ENCODE data around the gene ABTB2. TPM values are rescaled to one million over a fixed set of nuclear protein-coding genes. Genes with fewer than 3 reads are reported as not detected.

Gene ABTB2
- total and polyA plus RNA-seq, 12 donors = 2.5 to 19.1 (median 14.2) TPM

DNA sequence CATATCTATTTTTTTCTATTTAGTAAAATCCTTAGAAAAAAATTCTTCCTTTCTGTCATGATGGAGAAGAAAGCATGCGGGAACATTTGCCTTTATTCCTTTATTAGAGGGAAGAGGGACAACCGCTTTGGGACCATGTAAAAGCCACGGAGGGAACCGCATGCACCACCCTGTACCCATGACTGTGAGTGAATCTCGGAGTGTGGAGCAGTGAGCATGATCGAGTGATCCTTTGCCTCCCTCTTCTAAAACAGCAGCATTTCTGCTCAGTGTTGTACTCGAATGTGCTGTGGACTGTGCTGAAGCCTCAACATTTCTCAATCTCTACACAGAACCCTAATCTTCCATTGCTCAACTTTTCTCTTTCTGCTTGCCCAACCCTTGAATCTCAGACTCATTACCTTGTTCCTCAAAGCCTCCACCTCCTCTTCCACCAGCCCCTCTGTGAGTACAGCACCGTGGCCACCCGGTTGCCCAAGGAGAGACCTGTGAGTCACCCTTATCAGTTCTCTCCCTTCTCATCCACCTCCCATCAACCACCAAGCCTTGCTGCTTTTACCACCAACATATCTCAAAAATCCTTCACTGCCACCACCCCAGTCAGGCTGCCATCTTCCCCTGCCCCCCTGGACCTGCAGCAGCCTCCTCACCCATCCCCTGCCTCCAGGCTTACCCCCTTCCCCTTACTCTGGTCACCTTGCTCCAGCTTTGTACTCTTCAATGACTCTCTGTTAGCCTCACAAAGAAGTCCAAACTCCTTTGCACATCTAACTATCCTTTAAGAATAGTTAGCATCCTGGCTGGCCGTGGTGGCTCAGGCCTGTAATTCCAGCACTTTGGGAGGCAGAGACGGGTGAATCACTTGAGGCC, 149.3 kb downstream of the ABTB2 start:
- ATAC-seq (peak in 2 of 8 donors; percentile 31 to 53), DNase-seq (no peak)
- Histone ChIP-seq H3K9me3 (no peaks in the 10 kb centered on the region), H3K27ac (no peak overlapping the region), H3K27me3 (no peaks in the 10 kb centered on the region), H3K4me1 (peaks cover 0 to 24% (median 9%) of the 10 kb centered on the region in 9 donors), H3K36me3 (peaks cover 0 to 4% (median 0%) of the 10 kb centered on the region in 9 donors), H3K4me3 (no peak overlapping the region)
- TF ChIP-seq, protein P1, sequence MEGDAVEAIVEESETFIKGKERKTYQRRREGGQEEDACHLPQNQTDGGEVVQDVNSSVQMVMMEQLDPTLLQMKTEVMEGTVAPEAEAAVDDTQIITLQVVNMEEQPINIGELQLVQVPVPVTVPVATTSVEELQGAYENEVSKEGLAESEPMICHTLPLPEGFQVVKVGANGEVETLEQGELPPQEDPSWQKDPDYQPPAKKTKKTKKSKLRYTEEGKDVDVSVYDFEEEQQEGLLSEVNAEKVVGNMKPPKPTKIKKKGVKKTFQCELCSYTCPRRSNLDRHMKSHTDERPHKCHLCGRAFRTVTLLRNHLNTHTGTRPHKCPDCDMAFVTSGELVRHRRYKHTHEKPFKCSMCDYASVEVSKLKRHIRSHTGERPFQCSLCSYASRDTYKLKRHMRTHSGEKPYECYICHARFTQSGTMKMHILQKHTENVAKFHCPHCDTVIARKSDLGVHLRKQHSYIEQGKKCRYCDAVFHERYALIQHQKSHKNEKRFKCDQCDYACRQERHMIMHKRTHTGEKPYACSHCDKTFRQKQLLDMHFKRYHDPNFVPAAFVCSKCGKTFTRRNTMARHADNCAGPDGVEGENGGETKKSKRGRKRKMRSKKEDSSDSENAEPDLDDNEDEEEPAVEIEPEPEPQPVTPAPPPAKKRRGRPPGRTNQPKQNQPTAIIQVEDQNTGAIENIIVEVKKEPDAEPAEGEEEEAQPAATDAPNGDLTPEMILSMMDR (IDR thresholded peaks at IDR 0.05) = no peak
- 81 to 84% methylated on average over 11 of the region's 11 CpGs for WGBS, 2 donors
- intact Hi-C loops (cut with DNase I) = no loop called here

DNA sequence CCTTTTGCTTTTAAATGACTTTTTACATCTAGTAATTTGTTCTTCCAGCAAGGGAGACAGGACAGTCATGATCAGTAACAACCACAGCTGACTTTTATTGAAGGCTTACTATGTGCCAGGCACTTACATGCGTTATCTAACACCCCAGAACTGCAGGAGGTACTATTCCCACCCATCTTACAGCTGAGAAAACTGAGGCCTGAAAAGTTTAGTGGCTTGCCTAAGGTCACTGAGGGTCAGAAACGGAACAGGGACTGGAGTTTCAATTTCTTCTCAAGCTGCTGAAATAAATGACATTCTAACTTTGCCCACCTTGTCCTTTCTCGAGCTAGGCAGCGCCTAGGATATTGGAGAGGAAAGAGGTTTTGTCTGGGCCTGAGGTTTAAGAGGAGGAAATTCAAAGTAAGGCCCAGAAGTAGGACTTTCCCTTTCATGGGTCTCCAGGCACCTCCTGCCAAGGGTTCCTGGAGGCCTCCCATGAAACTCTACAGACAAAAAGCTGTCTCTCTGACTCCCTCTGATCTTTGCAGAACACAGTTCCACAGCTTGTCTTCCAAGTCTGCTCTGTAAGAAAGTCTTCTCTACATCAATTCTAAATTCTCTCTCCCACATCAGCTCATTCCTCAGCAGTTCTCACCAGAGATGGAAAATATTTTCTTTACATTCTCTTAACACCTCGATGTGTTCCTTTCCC, 150.2 kb downstream of the ABTB2 start:
- Histone ChIP-seq H3K9me3 (no peaks in the 10 kb centered on the region), H3K36me3 (peaks cover 0 to 7% (median 0%) of the 10 kb centered on the region in 9 donors), H3K27me3 (no peaks in the 10 kb centered on the region), H3K4me3 (no peak overlapping the region), H3K27ac (no peak overlapping the region), H3K4me1 (peaks cover 0 to 27% (median 7%) of the 10 kb centered on the region in 9 donors)
- DNase-seq (no peak), ATAC-seq (no peak)
- WGBS, 2 donors = 81 to 88% methylated on average over 5 of the region's 5 CpGs
- TF ChIP-seq, protein P1 (IDR thresholded peaks at IDR 0.05) = no peak
- intact Hi-C loops (cut with DNase I) = no loop called here

DNA sequence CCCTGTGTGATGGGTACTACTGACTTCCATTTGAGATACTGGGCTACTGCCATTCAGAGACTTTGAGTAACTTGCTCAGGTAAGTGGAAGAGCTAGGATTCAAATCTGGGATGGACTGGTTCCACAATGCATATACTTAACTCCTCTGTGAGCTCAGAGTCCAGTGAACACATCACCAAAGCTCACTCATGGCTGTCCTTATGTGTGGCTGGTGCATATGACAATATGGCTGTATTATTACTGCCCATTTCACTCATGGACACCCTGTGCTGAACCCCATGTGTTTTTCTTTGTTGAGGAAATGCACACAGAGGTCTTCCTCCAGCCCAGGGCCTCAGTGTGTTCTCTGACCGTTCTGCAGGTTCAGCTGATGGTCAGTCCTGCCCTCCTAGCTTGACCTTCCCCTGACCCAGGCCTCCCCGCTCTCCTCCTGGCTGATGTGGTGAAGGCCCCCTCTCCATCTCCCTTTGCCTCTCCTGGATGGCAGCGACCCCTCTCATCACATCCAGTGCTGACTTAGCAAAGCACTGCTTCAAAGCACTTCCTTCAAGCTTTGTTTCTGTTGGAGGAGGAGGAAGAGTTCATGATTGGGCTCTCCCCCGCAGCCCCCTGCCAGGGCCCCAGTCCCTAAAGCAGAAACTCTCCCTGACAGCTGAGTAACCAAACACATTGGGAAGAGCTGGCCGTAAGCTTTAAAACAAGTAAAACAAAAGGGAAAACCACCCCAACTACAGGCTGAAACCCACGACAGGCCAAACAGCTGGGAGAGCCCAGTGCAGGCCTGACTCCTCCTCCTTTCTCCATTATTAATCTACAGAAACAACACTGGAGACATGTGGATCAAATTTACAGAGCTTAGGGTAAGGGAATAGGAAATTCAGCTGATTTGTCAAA, 151.2 kb downstream of the ABTB2 start:
- intact Hi-C loops (cut with DNase I) = no loop called here
- WGBS, 2 donors = 47 to 61% methylated on average over 6 of the region's 6 CpGs
- H3K4me1 ChIP-seq = peaks cover 0 to 27% (median 7%) of the 10 kb centered on the region in 9 donors
- TF ChIP-seq, protein P1 (IDR thresholded peaks at IDR 0.05) = no peak
- no peak for ATAC-seq
- no peak overlapping the region for H3K27ac ChIP-seq
- H3K27me3 ChIP-seq = no peaks in the 10 kb centered on the region
- no peak for DNase-seq
- no peaks in the 10 kb centered on the region for H3K9me3 ChIP-seq
- peaks cover 0 to 8% (median 0%) of the 10 kb centered on the region in 9 donors for H3K36me3 ChIP-seq
- no peak overlapping the region for H3K4me3 ChIP-seq
